ENCODE measurements around the gene RHCG. TPM values are rescaled to one million over a fixed set of nuclear protein-coding genes. Genes with fewer than 3 reads are reported as not detected.

The RHCG gene
- total and polyA plus RNA-seq, 2 of the 4 experiments (the other 2 are of a cell fraction): not detected

GRCh38 chr15:89486726-89487050 lies 9.7 kb downstream of the RHCG start:
- no TSS peak for BruUV-seq (replicated peaks)

More at GRCh38 chr15:89486726-89487050, 9.7 kb downstream of the RHCG start:
- Histone ChIP-seq H3K9ac (ENCODE audit: low read depth, low read length) (no peak overlapping the region), H2AFZ (replicated peaks; ENCODE audit: low read length, poor library complexity) (no peak overlapping the region), H3K79me1 (ENCODE audit: low read depth in 1 of 2, low read length in 2 of 2) (no peaks in the 10 kb centered on the region), H2BK5ac (ENCODE audit: low read depth, low read length, poor library complexity, severe bottlenecking) (no peak overlapping the region), H3K56ac (ENCODE audit: extremely low read depth, insufficient read depth, low read length) (no peak overlapping the region), H3K36me3 (ENCODE audit: control insufficient read depth, insufficient read depth, low read length) (no peaks in the 10 kb centered on the region), H4K8ac (ENCODE audit: low read depth in 2 of 2, low read length in 2 of 2) (no peak overlapping the region), H2BK15ac (ENCODE audit: low read depth, low read length) (no peak overlapping the region), H3K4me3 (ENCODE audit: insufficient read depth, low read depth, low read length) (no peak overlapping the region), H3K9me1 (ENCODE audit: insufficient read depth, low read length) (no peaks in the 10 kb centered on the region; the same call in 1 of the 2 replicates), H3K4me2 (ENCODE audit: low read depth, low read length) (no peak overlapping the region), H4K91ac (ENCODE audit: insufficient read depth, low read depth, low read length) (no peak overlapping the region), H2BK20ac (ENCODE audit: low read depth, low read length) (no peak overlapping the region), H2AK9ac (replicated peaks; ENCODE audit: low read depth, low read length, poor library complexity) (no peak overlapping the region), H2BK120ac (ENCODE audit: low read depth, low read length) (no peak overlapping the region), H3K27ac (ENCODE audit: insufficient read depth, low read length) (no peak overlapping the region), H3K18ac (ENCODE audit: low read depth, low read length) (no peak overlapping the region), H4K5ac (ENCODE audit: low read depth, low read length) (no peak overlapping the region), H3K4ac (ENCODE audit: low read depth, low read length) (no peak overlapping the region), H3K9me3 (ENCODE audit: control insufficient read depth, insufficient read depth, low read length) (no peaks in the 10 kb centered on the region), H3K14ac (replicated peaks; ENCODE audit: low read depth, low read length) (no peak overlapping the region), H3K23ac (ENCODE audit: low read depth, low read length) (no peak overlapping the region), H3K4me1 (ENCODE audit: control insufficient read depth, insufficient read depth, low read length) (no peaks in the 10 kb centered on the region), H4K20me1 (ENCODE audit: insufficient read depth, low read length) (no peaks in the 10 kb centered on the region), H2AK5ac (ENCODE audit: low read depth, low read length) (no peak overlapping the region), H3K27me3 (ENCODE audit: control insufficient read depth, insufficient read depth, low read length) (peaks cover 33% of the 10 kb centered on the region)
- CTCF ChIA-PET: no interaction called here
- whole genome bisulfite sequencing, 2 experiments (ENCODE audit: extremely low coverage in 2 of 2, insufficient read length in 1 of 2): 67% methylated on average over 3 of the region's 24 CpGs; no CpG with 5 or more reads in 1 of the 2 experiments
- in situ Hi-C loops (cut with MboI; ENCODE audit: low sequenced_read_pairs): no loop called here
- ATAC-seq (ENCODE audit: low read depth) (no peak), DNase-seq (no peak)
- dilution Hi-C loops (cut with HindIII; ENCODE audit: low sequenced_read_pairs, unreplicated experiment): no loop called here
- TF ChIP-seq CEBPB (IDR thresholded peaks at IDR 0.05; ENCODE audit: low read depth, low read length) (no peak), SMC3 (IDR thresholded peaks at IDR 0.05; ENCODE audit: low read depth, low read length) (no peak), USF2 (IDR thresholded peaks at IDR 0.05; ENCODE audit: low read depth, low read length) (no peak), MAFK (IDR thresholded peaks at IDR 0.05; ENCODE audit: low read depth, low read length) (no peak), POLR2A (IDR thresholded peaks at IDR 0.05; ENCODE audit: low read depth, low read length) (no peak), NFE2L2 (IDR thresholded peaks at IDR 0.05; ENCODE audit: low read depth, low read length) (no peak), FOS (IDR thresholded peaks at IDR 0.05; ENCODE audit: low read depth, low read length) (no peak), MXI1 (IDR thresholded peaks at IDR 0.05; ENCODE audit: borderline replicate concordance, low read depth, low read length) (no peak), RFX5 (IDR thresholded peaks at IDR 0.05; ENCODE audit: low read depth, low read length) (no peak), BHLHE40 (IDR thresholded peaks at IDR 0.05; ENCODE audit: low read depth, low read length) (no peak), RAD21 (IDR thresholded peaks at IDR 0.05; ENCODE audit: low read length) (no peak), CTCF (conservative IDR thresholded peaks at IDR 0.05; ENCODE audit: low read depth, low read length) (no peak), RCOR1 (IDR thresholded peaks at IDR 0.05; ENCODE audit: insufficient replicate concordance, low read length) (no peak), CHD1 (IDR thresholded peaks at IDR 0.05; ENCODE audit: low read depth, low read length) (no peak), MAZ (IDR thresholded peaks at IDR 0.05; ENCODE audit: borderline replicate concordance, low read depth, low read length) (no peak)
- TF ChIP-seq, protein P1, sequence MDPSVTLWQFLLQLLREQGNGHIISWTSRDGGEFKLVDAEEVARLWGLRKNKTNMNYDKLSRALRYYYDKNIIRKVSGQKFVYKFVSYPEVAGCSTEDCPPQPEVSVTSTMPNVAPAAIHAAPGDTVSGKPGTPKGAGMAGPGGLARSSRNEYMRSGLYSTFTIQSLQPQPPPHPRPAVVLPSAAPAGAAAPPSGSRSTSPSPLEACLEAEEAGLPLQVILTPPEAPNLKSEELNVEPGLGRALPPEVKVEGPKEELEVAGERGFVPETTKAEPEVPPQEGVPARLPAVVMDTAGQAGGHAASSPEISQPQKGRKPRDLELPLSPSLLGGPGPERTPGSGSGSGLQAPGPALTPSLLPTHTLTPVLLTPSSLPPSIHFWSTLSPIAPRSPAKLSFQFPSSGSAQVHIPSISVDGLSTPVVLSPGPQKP (IDR thresholded peaks at IDR 0.05; ENCODE audit: borderline replicate concordance, low read depth, low read length): no peak
- intact Hi-C loops (cut with micrococcal nuclease): no loop called here
- POLR2A ChIA-PET (ENCODE audit: unreplicated experiment): no interaction called here
